NCI-H146 treated with DMSO at 0.1 percent for 48 hours (cell line): ENCODE results near the gene SPEN.
A peak's percentile ranks its signal among the peaks of the same experiment; 100 is the strongest.
"Not testable (repeated sequence)": the region's sequence is repeated elsewhere in the genome, so short reads cannot be mapped to it uniquely, and the experiment has no call there.

Experiments
- DNase-seq: peaks from one replicate; lab custom pipeline; 2025; ENCODE audit not compliant: unreplicated experiment; lab: John Stamatoyannopoulos, UW

Gene SPEN

DNA sequence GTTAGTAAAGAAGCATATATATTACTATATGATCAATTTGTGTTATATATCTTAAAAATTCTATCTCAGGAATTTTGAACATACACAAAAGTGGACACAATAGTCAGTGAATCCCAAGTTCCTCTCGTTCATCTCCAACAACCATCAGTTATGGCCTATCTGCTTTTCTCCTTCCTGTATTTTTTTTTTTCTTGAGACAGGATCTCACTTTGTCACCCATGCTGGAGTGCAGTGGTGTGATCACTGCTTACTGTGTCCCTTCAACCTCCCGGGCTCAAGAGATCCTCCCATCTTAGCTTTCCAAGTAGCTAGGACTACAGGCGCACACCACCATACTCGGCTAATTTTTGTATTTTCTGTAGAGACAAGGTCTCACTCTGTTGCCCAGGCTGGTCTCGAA lies 9.4 kb downstream of the SPEN start:
- DNase-seq: no peak

DNA sequence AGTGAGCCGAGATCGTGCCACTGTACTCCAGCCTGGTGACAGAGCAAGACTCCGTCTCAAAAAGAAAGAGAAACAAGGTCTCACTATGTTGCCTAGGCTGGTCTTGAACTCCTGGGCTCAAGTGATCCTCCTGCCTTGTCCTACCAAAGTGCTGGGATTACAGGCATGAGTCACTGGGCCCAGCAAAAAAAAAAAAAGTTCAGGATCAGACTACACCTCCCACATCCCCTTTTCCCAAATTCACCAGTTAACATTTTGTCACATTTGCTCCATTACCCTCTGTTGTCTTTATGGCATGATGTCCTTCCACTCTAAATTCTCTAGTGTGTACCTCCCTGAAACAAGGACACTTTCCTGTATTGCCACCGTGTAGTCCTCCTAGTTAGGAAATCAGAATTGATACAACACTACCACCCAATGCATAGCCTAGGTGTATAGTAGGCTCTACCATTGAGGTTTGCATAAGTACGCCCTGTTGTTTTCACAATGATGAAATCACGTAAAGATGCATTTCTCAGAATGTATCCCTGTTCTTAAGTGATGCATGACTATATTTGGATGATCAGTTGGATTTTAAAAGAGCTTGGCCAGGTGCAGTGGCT lies 10.7 kb downstream of the SPEN start:
- DNase-seq: no peak

DNA sequence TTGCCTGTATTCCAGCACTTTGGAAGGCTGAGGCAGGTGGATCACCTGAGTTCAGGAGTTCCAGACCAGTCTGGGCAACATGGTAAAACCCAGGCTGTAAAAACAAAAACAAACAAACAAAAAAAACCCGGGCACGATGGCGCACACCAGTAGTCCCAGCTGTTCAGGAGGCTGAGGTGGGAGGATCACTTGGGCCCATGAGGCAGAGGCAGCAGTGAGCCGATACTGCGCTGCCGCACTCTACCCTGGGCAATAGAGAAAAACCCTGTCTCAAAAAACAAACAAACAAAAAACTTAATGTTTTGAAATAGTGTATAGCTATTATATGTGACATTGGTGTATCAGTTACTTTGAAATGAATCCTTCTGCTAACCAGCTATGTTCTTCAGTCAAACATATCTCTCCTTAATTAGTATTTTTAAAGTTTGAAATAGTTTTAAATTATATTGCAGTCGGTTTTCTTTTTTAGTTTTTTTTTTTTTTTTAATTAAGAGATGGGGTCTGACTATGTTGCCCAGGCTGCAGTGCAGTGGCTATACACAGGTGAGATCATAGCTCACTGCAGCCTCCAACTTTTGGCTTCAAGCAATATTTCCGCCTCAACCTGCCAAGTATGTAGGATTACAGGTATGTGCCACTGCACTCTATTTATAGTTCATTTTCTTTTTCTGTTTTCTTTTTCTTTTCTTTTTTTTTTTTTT lies 11.3 kb downstream of the SPEN start:
- DNase-seq: no peak

DNA sequence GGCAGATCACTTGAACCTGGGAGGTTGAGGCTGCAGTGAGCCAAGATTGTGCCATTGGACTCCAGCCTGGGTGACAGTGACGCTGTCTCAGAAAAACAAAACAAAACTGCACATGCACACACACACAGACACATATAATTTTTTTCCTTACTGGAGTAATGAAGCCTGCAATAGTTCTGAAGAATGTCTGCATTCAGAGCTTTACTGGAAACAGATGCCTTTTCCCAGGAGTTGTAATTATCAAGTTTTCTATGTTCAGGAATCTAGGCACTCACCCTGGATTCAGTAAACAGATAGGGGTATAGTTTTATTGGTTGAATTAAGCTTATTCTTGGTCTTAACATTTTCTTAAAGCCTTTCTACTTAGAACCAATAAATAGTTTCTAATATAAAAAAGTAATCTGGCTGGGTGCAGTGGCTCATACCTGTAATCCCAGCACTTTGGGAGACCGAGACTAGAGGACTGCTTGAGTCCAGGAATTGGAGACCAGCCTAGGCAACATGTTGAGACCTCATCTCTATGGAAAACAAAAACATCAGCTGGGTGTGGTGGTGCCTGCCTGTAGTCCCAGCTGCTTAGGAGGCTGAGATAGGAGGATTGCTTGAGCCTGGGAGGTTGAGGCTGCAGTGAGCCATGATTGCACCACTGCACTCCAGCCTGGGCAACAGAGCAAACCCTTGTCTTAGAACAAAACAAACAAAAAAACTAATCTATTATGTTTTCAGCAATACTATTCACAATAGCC lies 15.8 kb downstream of the SPEN start:
- DNase-seq: no peak

DNA sequence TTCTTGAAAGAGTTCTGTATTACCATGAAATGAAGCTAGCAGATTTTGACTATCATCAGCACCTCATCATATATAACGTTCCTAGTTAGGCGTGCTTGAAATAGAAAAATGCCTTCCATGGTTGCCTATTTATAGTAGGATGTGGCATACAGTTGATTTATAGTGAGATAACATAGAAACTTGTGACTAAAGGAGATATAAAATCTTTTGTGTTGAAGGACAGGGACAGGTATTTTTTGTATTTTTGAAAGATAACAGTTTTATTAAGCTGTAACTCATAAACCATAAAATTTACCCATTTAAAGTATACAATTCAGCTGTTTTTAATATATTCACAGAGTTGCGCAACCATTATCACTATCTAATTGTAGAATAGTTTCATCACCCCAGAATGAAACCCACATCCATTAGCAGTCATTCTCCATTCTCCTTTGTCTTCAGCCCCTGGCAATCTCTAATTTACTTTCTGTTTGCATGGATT lies 19.3 kb downstream of the SPEN start:
- no peak for DNase-seq

DNA sequence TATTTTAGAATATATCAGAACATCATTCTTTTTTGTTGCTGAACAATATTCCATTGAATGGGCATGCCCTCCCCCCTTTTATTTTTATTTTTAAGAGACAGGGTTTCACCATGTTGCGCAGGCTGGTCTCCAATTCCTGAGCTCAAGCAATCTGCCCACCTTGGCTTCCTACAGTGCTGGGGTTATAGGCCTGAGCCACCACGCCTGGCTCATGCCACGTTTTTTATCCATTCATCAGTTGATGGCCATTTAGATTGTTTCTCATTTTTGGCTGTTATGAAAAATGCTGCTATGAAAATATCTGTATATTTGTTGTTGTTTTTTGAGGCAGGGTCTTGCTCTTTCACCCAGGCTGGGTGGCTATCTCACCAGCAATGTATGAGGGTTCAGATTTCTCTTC lies 19.8 kb downstream of the SPEN start:
- DNase-seq: no peak

DNA sequence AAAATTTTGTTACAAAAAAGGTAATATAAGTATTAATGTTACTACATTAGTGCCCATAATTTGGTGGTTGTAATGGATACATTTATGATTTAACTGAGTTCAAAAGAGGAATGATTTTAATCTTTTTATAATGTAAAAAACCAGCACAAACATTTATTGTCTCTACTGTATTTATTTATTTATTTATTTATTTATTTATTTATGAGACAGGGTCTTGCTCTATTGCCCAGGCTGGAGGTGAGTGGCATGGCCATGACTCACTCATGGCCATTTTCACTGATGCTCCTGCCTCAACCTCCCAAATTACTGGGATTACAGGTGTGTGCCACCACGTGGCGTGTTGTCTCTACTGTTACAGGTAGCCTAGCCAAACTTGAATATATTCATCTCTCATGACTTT lies 21.9 kb downstream of the SPEN start:
- no peak for DNase-seq

DNA sequence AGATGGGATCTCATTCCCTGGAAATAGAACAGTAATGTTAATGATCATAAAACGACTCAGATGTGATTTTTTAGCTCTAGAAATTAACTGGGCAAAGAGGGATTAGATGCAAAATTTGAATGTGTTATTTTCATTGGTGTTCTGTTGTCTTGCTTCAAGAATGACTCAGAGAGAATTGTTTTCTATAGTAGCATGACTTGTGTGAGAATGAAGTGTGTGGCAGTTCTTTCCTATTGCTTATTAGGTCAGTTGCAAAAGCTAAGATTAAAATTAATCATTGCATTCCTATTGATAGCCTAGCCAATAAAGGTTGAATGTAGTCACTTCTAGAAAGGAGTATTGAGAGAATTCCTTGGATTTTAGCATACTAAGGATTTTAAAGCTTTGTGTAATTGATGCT lies 22.9 kb downstream of the SPEN start:
- DNase-seq: no peak

DNA sequence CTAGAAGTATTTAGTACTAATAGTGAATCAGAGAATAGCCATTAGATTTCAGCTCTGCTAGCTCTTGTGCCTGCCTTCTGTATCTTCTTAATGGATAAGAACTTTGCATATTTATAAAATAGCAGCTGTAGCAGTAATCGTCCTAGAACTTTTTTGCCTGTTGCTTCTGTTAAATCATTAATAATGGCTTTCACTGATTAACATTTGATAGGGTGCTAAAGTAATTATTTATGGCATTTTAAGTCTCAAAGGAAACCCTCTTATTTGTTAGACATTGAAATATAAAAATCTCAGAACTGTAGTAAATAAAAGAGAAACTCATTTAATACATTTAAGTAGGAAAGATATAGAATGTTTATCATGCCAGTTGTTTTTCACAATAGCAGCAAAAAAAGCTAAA lies 27.0 kb downstream of the SPEN start:
- no peak for DNase-seq

DNA sequence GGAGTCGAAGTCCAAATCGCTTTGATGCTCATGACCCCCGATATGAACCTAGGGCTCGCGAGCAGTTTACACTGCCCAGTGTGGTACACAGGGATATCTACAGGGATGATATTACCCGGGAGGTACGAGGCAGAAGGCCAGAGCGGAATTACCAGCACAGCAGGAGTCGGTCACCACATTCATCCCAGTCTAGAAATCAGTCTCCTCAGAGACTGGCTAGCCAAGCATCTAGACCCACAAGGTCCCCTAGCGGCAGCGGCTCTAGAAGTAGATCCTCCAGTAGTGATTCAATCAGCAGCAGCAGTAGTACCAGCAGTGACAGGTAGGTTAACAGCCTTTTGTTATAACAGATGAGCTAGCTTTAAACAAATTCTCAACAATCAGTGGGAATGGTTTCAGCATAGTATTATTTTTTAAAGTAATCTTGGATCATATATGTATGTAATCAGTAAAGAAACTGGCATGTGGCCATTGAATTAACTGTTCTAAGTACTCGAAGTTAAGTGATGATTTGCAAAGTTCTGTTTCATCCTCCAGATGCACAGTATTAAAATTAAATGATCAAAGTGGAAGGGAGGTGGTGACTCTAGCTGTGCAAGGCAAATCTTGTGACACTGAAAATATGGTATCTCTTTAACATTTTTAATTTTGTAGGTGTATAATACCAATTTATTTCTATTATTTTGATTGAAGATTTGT lies 29.0 kb downstream of the SPEN start:
- DNase-seq: no peak

DNA sequence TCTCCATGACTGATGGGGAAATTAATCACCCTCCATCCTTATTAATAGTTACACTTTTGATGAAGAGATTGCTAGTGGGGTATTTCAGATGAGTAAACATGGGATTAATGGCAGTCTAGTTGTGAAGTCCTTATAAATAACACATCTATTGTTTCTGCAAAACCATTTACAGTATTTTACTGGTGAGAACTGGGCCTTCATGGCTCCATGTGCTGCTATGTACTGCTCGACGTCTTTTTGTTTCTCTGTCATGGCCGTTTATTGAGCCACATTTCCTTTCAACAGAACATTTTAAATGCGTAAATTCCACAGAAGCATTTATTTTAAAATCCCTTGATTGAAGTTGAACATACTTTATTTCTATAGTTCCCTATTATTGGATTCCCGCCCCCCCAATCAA lies 34.5 kb downstream of the SPEN start:
- DNase-seq: no peak

DNA sequence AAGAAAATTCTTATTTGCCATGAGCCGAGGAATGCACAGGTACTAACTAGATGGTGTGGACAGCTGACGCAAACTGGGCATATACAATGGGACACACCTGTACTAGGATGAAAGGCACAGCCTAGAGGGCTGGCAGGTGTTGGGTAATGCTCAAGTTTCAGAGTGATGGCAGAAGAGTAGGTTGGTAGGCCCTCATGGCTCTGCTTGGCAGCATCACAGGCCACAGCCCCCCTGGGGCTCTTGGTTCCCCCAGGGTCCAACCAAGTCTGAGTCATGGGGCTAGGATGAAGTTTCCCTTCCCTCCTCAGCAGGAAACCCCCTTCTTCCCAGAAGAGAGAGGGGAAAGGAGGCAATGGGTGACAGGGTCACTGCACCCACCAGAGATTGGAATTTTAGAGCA lies 35.2 kb downstream of the SPEN start:
- DNase-seq: no peak

DNA sequence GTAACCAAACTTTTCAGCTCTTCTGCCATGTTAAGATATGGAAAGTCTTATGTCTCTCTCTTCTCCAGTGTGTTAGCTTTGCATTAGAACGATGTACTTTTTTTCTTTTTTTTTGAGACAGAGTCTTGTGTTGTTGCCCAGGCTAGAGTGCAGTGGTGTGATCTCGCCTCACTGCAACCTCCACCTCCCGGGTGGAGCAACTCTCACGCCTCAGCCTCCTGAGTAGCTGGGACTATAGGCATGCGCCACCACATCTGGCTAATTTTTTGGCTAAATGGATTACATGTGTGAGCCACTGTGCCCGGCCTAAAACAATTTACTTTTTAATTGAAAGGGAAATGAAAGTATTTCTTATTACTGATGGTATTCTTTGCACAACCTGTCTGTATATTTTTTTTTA lies 35.8 kb downstream of the SPEN start:
- no peak for DNase-seq

DNA sequence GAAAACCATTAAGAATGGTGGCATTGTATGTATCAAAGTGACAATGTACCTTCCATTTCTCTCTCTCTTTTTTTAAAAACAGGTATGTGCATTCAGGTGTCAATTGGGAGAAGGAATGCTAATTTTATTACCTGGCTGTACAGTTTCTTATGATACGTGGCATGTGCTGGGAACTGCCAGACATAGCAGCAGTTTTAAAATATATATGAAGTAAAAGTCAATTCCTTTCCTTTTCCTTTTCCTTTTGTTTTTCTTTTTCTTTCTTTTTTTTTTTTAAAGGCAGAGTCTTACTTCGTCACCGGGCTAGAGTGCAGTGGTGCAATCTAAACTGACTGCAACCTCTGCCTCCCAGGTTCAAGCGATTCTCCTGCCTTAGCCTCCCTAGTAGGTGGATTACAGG lies 37.0 kb downstream of the SPEN start:
- no peak for DNase-seq

DNA sequence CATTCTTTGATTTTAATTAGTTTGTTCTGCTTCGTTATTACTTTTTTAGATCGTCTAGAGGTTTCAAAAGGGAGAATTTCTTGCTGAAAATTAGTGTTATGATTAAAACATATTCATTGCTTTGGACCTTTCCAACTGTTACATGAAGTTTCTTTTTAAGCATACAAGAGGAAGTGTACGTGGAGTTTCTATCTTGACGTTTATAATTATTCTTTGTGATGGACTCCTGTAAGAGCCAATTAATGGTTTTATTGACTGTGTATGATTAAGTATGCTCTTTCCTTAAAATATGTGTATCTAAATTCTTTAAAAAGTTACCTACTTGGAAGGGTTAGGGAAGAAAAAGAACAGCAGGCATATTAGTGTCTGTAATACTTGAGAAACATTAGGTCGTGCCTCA lies 37.8 kb downstream of the SPEN start:
- no peak for DNase-seq

DNA sequence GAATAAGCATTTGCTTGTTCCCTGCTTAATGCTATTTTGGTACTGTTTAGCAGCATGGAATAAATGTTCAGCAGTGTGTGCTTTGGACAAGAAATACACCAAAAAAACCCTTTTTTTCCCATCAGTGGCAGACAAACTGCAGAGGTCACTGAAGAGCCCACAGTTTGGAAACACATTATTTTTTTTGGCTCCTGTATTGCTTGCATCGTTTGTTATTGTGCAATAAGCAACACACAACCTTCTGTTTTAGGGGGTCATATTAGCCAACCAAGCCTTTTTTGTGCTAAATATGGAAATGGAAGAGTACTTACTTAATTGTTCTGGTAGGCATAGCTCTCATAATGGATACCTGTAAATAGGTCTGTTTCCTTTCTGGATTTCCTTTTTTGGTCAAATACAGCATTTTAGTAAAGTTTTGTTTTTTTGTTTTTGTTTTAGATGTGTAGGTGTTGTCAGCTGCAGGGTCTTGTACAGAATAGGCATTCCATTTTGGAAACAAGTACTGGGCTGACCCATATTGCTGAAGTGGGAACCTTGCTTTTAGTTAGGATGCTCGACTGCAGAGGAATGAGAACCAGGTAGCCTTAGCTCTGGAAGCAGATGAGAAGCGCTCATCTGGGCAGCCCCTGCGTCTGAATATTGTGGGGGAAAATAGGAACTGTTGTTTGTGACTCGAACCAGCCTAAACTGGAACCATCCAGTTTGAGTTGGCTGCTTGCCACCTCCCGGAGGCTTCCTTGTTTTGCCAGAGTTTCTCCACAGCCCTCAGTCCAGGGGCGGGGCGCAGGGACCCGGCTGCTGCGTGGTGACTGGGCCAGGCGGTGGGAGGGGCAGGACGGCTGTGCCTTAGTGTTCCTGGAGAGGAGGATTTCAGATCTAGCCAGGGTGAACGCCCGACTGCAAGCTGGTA lies 38.4 kb downstream of the SPEN start:
- peak; percentile 39 for DNase-seq

DNA sequence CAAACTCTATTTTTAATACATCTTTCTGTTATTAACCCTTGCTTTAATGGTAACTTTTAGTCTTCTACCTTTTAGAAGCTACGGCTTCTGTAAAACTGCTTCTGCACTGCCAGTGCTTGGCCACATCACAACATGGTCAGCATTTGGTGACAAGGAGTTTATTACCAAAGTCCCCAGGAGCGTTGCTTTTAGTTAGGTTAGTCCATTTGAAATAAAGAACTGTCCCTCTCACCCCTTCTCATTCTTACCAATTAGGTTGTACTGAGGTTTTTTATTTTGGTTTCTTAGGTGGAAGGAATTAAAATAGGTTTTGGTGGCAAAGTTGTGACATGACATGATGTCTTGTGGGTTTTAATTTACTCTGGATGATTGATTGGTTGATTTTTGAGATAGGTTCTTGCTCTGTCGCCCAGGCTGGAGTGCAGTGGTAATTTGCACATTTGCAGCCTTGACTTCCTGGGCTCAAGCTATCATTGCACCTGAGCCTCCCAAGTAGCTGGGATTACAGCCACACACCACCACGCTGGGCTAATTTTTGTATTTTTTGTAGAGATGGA lies 39.2 kb downstream of the SPEN start:
- DNase-seq: no peak

DNA sequence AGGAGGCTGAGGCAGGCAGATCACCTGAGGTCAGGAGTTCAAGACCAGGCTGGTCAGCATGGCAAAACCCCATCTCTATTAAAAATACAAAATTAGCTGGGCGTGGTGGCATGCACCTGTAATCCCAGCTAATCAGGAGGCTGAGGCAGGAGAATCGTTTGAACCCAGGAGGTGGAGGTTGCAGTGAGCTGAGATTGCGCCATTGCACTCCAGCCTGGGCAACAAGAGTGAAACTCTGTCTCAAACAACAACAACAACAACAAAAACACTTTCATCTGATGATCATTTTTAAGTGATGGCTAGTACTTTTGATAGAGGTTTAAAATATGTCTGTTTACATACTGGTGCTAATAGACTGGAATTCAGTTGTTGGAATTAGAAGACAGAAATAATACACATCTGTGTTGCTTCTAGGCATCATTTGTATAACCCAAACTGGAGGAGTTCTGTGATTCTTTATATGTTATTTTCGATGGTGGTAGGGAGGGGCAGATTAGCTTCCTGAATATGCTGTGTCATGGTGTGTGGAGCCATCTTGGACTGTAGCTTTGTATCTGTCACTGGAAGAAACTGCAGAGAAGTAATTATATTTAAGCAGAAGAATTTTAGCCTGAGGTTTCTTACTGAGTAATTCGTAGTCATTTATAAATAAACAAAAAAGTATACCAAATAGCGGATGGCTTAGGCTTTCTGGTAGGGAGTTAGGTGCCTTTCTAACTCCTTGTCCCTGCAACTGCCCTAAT lies 45.5 kb downstream of the SPEN start:
- not testable (repeated sequence) for DNase-seq

DNA sequence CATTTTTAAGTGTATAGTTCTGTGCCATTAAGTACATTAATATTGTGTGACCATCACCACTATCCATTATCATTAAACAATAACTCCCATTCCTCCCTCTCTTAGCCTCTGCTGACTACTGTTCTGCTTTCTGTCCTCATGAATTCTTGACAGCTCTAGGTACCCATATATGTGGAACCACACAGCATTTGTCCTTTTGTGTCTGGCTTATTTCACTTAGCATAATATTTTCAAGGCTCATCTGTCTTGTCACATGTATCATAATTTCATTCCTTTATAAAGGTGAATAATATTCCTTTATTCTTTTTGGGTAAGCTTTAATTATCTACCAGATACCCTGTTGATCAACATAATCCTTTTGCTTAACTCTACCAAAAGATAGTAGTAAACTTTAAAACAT lies 47.7 kb downstream of the SPEN start:
- no peak for DNase-seq
